GM08714 (cell line): ENCODE data around the gene MOB4.
"Not testable (repeated sequence)": the region's sequence is repeated elsewhere in the genome, so short reads cannot be mapped to it uniquely, and the experiment has no call there.

ENCODE experiments used
- H3K4me3 ChIP-seq: fragments of 200-500 bp; sonication (Bioruptor generic); 2 replicates; pipeline ENCODE4 v1.5.1; 2014; ENCODE audit warnings: mild to moderate bottlenecking, low read length, inconsistent platforms
- ZNF274 ChIP-seq: IDR thresholded peaks from 2 replicates; pipeline ENCODE4 v1.6.1; 2012; ENCODE audit warnings: mild to moderate bottlenecking, low read depth, low read length

MOB4 gene

DNA sequence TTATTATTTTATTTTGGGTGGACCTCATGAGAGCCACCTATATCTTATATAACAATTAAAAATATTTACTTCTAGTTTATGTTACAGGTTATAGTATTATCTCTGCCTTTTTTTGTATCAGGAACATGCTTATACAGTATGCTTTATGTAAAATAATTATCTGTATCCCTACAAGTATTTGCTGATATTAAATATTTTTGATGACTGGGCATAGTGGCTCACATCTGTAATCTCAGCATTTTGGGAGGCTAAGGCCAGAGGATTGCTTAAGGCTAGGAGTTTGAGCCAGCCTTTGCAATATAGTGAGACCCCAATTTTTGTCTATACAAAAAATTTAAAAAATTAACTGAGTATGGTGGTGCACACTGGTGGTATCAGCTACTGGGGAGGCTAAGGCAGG is 39.6 kb downstream of the MOB4 start:
- no peak for TF ChIP-seq ZNF274
- H3K4me3 ChIP-seq: no peak overlapping the region

DNA sequence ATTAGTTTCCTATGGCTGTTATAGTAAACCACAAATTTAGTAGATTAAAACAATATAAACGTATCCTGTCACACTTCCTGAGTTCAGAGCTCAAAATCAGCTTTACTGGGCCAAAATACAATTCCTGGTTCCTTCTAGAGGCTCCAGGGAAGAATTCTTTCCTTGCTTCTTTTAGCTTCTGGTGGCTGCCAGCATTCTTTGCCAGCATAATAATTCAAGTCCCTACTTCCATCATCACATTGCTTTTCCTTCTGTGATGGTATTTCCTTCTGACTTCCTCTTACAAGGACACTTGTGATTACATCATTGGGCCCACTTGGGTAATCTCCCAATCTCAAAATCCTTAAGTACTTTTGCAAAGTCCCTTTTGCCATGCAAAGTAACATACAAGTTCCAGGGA is 40.6 kb downstream of the MOB4 start:
- no peak overlapping the region for H3K4me3 ChIP-seq
- no peak for TF ChIP-seq ZNF274

DNA sequence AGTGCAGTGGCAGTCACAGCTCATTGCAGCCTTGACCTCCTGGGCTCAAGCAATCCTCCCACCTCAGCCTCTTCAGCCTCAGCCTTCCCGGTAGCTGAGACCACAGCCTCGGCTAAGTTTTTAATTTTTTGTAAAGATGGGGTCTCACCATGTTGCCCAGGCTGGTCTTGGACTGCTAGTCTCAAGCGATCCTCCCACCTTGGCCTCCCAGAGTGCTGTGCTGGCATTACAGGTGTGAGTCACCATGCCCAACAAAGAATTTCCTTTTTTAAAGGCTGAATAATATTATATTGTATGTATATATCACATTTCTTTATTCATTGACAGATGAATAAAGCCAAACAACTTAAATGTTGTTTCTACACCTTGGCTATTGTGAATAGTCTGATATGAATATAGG is 42.5 kb downstream of the MOB4 start:
- no peak overlapping the region for H3K4me3 ChIP-seq
- no peak for TF ChIP-seq ZNF274

DNA sequence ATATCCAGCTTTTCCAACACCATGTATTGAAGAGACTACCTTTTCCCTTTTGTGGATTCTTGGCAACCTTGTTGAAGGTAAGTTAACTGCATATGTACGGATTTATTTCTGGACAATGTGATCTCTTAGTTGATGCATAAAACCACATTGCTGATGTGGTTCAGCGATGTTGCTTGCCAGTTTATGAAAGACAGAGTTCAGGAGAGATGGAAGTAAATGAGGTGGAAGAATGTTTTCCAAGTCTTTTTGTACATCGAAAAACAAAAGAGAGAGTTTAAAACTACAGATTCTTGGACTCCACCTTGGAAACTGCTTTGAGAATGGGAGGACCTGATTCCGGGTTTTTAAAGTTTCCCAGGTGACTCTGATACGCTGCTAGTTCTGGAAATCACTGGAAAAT is 43.8 kb downstream of the MOB4 start:
- H3K4me3 ChIP-seq: no peak overlapping the region
- no peak for TF ChIP-seq ZNF274

DNA sequence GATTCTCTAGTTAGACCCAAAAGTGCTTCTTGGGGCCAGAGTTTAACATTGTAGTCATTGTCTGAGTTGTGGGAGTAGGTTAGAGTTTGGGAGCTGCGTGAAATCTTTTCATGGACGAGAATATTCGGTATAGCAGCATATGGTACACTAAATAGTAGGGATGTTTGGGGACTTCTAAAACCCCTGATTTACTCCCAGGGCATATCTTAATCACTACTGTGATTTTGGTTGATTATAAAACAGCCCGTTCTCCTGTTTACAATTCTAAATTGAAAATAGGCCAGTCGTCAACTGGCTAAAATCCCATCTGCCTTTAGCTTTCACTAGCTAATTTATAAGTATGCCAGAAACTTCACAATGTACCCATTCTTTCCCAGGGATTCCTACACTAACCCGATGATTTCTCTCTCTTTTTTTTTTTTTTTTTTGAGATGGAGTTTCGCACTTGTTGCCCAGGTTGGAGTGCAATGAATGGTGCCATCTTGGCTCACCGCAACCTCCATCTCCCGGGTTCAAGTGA is 44.3 kb downstream of the MOB4 start:
- no peak overlapping the region for H3K4me3 ChIP-seq
- TF ChIP-seq ZNF274: no peak

DNA sequence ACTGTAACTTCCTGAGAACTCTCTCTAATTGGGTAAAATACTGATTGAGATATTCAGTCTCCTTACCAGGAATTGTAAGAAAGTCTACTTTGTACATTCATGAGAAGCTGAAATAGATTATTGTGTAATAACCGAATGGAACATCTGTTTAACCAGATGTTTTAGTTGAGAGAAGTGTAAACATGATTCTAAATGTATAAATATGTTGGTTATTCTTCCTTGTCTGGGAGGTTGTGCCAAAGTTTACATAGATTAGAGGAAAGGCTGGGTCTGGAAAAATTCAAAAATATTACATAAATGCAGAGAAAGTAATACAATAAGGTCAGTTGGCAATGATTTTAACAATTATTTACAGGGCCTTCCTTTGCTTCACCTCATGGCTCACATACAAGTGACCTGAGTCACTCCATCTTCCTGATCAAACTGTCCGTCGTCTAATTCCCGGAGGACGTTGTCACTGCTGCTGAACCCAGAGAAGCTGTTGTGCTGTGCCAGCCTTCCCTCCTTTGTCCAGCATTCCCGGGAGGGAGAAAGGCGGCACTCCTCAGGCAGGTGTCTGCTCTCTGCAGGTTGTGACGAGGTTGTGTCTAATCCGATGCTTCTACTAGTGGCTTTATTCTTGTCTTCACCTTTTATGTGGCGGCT is 55.9 kb downstream of the MOB4 start:
- H3K4me3 ChIP-seq: no peak overlapping the region
- TF ChIP-seq ZNF274: no peak

DNA sequence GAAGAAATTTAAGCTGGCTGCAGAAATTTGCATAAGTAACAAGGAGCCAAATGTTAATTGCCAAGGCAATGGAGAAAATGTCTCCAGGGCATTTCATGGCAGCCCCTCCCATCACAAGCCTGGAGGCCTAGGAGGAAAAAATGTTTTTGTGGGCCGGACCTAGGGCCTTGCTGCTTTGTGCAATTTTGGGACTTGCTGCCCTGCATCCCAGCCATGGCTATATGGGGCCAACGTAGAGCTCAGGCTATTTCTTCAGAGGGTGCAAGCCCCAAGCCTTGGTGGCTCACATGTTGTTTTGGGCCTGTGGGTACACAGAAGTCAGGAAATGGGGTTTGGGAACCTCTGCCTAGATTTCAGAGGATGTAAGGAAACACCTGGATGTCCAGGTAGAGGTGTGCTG is 57.7 kb downstream of the MOB4 start:
- no peak for TF ChIP-seq ZNF274
- H3K4me3 ChIP-seq: no peak overlapping the region

DNA sequence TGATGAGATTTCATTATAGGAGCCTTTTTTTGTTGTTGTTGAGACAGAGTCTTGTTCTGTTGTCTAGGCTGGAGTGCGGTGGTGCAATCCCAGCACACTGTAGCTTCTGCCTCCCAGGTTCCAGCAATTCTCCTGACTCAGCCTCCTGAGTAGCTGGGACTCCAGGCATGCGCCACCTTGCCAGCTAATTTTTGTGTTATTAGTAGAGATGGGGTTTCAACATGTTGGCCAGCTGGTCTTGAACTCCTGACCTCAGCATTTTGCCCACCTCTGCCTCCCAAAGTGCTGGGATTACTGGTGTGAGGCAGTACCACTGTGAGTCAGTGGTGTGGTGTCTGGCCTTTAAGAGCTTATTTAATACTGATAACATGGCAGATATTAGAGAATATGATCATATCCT is 60.1 kb downstream of the MOB4 start:
- no peak for TF ChIP-seq ZNF274

DNA sequence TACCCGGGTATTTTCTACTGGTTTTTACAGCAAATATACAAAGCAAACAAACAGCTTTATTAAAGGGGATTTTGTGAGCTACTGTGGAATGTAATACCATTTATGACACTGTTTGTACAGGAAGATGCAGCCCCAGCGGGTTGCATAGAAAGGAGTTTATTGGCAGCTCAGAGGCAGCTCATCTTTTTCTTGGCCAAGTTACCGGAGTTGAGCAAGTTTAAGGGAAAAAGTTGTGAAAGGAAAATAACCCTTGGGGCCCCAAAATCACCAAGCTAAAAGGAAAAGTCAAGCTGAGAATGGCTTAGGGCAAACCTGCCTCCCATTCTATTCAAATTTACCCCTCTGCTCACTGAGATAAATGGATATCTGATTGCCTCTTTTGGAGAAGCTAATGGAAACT is 60.8 kb downstream of the MOB4 start:
- TF ChIP-seq ZNF274: no peak
- no peak overlapping the region for H3K4me3 ChIP-seq

More for the DNA sequence above, 60.1 kb downstream of the MOB4 start:
- H3K4me3 ChIP-seq: no peak overlapping the region

DNA sequence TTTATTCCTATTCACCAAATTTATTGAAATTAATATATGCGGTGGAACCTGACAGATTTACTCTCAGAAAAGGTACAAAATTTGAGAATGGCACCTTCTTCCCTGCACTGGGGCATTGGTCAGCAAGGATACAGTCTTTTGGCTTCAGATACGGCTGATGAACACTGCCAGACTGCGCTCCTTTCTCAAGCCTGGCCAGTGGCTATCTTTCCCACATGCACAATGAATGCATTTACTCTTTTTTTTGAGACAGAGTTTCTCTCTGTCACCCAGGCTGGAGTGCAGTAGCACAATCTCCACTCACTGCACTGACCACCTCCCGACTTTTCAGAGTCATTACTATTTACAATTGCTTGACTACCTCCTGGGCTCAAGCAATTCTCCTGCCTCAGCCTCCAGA is 61.6 kb downstream of the MOB4 start:
- no peak for TF ChIP-seq ZNF274

DNA sequence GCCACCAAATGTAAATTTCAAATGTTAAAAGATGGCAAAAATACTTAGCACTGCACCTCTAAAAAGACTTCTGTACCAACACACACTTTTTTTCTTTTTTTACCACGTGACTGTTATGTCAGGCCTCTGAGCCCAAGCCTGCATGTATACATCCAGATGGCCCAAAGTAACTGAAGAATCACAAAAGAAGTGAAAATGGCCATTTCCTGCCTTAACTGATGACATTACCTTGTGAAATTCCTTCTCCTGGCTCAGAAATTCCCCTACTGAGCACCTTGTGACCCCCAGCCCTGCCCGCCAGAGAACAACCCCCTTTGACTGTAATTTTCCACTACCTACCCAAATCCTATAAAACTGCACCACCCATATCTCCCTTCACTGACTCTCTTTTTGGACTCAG is 62.4 kb downstream of the MOB4 start:
- not testable (repeated sequence) for H3K4me3 ChIP-seq

More for the DNA sequence above, 61.6 kb downstream of the MOB4 start:
- no peak overlapping the region for H3K4me3 ChIP-seq

DNA sequence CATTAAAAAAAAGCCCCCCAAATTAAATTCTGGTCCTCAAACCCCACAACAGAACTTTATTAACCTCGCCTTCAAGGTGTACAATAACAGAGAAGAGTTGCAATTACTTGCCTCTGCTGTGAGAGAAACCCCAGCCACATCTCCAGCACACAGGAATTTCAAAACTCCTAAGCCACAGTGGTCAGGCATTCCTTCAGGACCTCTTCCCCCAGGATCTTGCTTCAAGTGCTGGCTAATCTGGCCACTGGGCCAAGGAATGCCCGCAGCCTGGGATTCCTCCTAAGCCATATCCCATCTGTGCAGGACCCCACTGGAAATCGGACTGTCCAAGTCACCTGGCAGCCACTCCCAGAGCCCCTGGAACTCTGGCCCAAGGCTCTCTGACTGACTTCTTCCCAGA is 64.3 kb downstream of the MOB4 start:
- not testable (repeated sequence) for H3K4me3 ChIP-seq

DNA sequence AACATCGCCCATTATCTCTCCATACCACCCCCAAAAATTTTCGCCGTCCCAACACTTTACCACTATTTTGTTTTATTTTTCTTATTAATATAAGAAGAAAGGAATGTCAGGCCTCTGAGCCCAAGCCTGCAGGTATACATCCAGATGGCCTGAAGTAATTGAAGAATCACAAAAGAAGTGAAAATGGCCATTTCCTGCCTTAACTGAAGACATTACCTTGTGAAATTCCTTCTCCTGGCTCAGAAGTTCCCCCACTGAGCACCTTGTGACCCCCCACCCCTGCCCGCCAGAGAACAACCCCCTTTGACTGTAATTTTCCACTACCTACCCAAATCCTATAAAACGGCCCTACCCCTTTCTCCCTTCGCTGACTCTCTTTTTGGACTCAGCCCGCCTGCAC is 71.4 kb downstream of the MOB4 start:
- H3K4me3 ChIP-seq: not testable (repeated sequence)

DNA sequence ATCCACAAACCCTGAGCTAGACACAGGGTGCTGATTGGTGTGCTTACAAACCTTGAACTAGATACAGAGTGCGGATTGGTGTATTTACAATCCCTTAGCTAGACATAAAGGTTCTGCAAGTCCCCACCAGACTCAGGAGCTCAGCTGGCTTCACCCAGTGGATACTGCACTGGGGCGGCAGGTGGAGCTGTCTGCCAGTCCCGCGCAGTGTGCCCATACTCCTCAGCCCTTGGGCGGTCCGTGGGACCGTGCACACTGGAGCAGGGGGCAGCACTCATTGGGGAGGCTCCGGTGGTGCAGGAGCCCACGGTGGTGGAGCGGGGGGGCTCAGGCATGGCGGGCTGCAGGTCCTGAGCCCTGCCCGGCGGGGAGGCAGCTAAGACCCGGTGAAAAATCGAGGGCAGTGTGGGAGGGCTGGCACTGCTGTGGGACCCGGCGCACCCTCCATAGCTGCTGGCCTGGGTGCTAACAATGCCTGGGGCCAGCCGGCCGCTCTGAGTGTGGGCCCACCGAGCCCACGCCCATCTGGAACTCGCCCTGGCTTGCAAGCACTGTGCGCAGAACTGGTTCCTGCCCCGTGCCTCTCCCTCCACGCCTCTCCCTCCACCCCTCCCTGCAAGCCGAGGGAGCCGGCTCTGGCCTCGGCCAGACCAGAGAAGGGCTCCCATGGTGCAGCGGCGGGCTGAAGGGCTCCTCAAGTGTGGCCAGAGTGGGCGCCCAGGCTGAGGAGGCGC is 75.6 kb downstream of the MOB4 start:
- no peak for TF ChIP-seq ZNF274
- H3K4me3 ChIP-seq: no peak overlapping the region

DNA sequence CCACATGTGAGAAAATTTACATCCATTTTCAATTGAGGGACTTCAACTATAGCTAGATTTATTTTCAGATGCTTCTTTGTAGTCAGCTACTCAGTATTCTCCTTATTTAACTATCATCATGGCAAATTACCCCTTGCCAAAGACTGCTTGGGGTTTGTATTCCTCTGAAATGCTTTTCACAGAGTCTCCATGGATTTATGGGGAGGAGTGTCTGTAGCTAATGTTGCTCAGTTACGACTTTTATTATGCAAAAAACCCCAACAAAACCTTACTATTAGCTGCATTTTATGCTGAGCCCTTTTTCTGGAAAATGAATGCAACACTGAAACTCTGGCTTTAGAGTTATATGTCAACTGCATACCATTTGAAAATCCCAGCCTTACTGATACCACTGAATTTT is 80.9 kb downstream of the MOB4 start:
- TF ChIP-seq ZNF274: no peak
- H3K4me3 ChIP-seq: no peak overlapping the region

DNA sequence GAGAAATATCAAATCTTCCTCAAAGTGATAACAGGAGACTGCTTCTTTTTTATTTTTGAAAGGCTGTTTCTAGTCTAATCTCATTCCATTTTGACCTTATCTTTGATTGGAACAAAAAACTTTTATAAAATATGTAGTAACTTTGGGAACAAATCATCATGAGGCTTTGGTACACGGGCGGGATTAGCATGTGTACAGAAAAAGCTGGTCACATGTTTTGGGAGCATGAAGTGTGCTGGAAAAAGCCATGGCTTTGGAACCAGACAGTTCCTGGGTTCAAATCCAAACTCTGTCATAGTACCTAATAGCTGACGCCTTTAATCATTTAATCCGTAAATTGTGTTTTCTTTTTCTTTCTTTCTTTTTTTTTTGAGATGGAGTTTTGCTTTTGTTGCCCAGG is 81.3 kb downstream of the MOB4 start:
- no peak for TF ChIP-seq ZNF274
- no peak overlapping the region for H3K4me3 ChIP-seq
